ENCODE results near the gene PKMYT1.

DNA sequence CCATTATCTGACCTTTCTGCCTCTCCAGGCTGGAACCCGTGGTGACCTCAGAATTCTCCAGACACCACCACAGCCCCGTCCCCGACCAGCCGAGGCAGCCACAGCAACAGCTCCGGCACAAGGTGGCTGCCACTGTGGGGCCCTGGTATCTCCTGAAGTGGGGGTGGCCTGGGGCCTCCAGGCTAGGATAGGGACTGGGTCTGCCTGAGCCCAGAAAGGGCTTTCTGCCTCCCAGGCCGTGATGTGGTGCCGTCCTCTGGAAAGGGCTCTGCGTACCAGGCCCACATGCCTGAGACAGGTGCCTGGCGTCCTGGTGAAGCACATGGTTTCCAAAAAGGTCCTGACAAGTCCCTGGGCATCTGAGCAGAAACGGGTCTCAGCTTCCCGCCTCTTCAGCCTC, 51.5 kb downstream of the PKMYT1 start:
- TF ChIP-seq, protein P1, sequence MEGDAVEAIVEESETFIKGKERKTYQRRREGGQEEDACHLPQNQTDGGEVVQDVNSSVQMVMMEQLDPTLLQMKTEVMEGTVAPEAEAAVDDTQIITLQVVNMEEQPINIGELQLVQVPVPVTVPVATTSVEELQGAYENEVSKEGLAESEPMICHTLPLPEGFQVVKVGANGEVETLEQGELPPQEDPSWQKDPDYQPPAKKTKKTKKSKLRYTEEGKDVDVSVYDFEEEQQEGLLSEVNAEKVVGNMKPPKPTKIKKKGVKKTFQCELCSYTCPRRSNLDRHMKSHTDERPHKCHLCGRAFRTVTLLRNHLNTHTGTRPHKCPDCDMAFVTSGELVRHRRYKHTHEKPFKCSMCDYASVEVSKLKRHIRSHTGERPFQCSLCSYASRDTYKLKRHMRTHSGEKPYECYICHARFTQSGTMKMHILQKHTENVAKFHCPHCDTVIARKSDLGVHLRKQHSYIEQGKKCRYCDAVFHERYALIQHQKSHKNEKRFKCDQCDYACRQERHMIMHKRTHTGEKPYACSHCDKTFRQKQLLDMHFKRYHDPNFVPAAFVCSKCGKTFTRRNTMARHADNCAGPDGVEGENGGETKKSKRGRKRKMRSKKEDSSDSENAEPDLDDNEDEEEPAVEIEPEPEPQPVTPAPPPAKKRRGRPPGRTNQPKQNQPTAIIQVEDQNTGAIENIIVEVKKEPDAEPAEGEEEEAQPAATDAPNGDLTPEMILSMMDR (IDR thresholded peaks at IDR 0.05; ENCODE audit: insufficient read depth, low read length, poor library complexity, severe bottlenecking), result no peak
- TF ChIP-seq EZH2phosphoT487 (conservative IDR thresholded peaks at IDR 0.05; ENCODE audit: low read length), result no peak
